Measurements from ENCODE around the gene MACROD2. TPM values are rescaled to one million over a fixed set of nuclear protein-coding genes. Genes with fewer than 3 reads are reported as not detected.
A peak's percentile ranks its signal among the peaks of the same experiment; 100 is the strongest.

MACROD2 gene
- total RNA-seq, 2 donors from 2014 or later, result not detected

DNA sequence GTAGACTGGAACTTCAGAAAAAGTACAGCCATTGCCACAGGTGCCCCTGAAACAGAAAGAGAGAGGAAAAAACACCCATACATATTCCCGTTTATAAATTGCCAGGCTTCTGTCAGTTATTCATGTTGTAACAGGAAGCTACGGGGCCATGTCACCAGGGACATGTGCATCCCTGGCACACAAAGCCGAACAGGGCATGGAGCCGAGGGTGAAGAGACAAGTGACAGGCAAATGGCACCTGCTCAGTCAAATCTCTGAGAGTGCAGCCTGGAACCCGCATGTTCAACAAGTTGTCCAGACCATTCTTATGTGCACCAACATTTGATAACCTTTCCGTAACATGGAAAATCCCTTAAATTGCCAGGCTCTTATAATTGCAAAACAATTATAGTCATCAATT, 1837.2 kb downstream of the MACROD2 start:
- Mint-ChIP-seq H3K27me3 (ENCODE audit: low read depth) (no peaks in the 10 kb centered on the region), H3K27ac (no peak overlapping the region), H3K4me3 (no peak overlapping the region), H3K9me3 (peaks cover 3% of the 10 kb centered on the region in 2 donors), H3K4me1 (ENCODE audit: low read depth) (no peaks in the 10 kb centered on the region), H3K36me3 (ENCODE audit: insufficient read depth in 2 of 2) (no peaks in the 10 kb centered on the region)
- DNase-seq, result no peak
- no peak for ATAC-seq (replicated peaks in 1 of 2)

DNA sequence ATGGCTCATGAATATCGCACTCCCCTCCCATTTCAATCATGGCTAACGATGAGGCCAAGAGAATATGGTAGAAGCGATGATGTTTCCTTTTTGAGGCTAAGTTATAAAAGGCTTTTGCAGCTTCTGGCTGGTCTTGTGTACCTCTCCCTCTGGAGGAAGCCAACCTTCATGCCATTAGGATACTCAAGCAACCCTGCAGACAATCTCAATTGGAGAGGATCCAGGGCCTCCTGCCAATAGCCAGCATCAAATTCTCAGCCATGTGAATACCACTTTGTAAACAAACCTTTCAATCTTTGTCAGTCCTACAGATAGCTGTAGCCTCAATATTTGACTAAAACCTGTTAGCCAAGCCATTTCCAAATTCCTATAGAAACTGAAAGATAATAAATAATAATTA, 1839.5 kb downstream of the MACROD2 start:
- Mint-ChIP-seq H3K27me3 (ENCODE audit: low read depth) (no peaks in the 10 kb centered on the region), H3K4me1 (ENCODE audit: low read depth) (no peaks in the 10 kb centered on the region), H3K36me3 (ENCODE audit: insufficient read depth in 2 of 2) (no peaks in the 10 kb centered on the region), H3K4me3 (no peak overlapping the region), H3K27ac (no peak overlapping the region), H3K9me3 (peaks cover 2 to 3% of the 10 kb centered on the region in 2 donors)
- ATAC-seq (replicated peaks in 1 of 2) (no peak), DNase-seq (no peak)

DNA sequence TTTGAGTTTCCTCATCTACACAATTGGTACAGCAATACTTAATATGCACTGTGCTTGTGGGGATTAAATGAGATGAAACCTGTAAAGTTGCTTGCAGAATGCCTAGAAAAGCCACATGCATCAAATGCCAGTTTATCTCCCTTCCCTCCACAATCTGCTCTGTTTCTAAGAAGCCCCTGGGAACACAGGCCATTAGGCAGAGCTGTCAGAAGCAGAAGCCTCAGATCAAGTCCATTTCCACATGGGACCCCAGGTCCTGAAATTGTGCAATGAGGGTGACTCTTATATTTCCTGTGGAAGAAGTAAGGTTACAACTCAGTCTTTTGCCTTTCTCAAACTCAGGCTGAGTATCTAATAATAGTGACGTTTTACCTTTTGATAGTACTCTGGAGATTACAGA, 1840.5 kb downstream of the MACROD2 start:
- ATAC-seq (replicated peaks in 1 of 2) (no peak), DNase-seq (no peak)
- H3K9me3 Mint-ChIP-seq, result peaks cover 2 to 3% of the 10 kb centered on the region in 2 donors
- no peaks in the 10 kb centered on the region for H3K27me3 Mint-ChIP-seq (ENCODE audit: low read depth)
- no peak overlapping the region for H3K27ac Mint-ChIP-seq
- no peak overlapping the region for H3K4me3 Mint-ChIP-seq
- no peaks in the 10 kb centered on the region for H3K36me3 Mint-ChIP-seq (ENCODE audit: insufficient read depth in 2 of 2)
- no peaks in the 10 kb centered on the region for H3K4me1 Mint-ChIP-seq (ENCODE audit: low read depth)

DNA sequence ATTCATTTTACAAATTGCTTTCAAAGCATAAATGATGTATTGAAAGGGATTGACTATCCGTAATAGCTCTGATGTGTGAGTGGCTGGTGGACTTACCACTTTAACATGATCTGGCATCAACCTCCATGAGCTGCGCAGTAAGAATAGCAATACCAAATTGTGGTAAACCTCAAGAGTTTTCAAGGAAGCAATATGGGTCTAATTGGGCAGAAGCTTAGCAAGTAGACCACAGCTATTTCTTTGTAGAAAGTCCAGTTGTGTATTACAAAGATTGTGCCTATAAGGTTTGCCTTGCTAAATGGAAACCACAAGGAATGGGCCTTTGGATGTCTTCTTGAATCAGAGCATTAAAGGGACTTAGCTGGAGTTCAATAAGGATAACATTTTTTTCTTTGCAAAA, 1841.3 kb downstream of the MACROD2 start:
- no peak for ATAC-seq (replicated peaks in 1 of 2)
- Mint-ChIP-seq H3K4me1 (ENCODE audit: low read depth) (no peaks in the 10 kb centered on the region), H3K27ac (no peak overlapping the region), H3K4me3 (no peak overlapping the region), H3K9me3 (peaks cover 0 to 7% of the 10 kb centered on the region in 2 donors), H3K27me3 (ENCODE audit: low read depth) (no peaks in the 10 kb centered on the region), H3K36me3 (ENCODE audit: insufficient read depth in 2 of 2) (no peaks in the 10 kb centered on the region)
- no peak for DNase-seq

DNA sequence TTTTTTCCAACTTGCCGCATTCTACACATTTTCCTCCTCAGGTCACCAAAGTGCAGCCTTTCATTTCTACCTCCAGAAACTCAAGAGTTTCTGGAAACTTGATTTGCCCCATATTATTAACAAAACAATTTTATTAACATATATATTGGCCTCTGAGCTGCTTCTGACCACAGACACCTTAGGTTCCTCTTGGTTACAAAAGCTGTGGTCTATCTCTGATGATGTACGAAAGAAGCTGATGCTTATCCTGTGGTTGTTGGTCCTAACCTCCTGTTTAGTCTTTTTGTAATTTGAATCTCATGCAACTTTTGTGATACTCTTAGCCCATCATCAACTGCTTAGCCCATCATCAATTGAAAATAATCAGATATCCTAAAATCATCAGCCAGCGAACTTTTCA, 1842.2 kb downstream of the MACROD2 start:
- Mint-ChIP-seq H3K36me3 (ENCODE audit: insufficient read depth in 2 of 2) (no peaks in the 10 kb centered on the region), H3K27ac (no peak overlapping the region), H3K4me1 (ENCODE audit: low read depth) (no peaks in the 10 kb centered on the region), H3K27me3 (ENCODE audit: low read depth) (no peaks in the 10 kb centered on the region), H3K4me3 (no peak overlapping the region), H3K9me3 (peaks cover 0 to 9% of the 10 kb centered on the region in 2 donors)
- ATAC-seq (replicated peaks in 1 of 2) (no peak), DNase-seq (no peak)

DNA sequence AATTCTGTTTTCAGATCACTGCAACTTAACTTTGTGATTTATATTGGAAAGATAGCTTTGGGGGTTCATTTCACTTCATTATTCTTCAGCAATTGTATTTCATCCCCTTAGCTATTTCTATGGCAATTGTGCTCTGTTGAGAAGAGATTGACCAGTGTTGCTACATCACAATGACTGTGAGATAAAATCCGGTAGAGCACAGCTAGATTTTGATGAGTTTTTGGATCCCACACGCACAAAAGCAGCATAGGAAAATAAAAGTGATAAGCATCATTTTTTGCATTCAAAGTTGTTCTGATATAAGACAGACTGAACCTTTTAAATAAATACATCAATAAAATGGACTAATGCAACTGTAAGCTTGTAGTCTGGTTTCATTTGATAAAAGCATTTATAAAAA, 1843.2 kb downstream of the MACROD2 start:
- Mint-ChIP-seq H3K4me1 (ENCODE audit: low read depth) (no peaks in the 10 kb centered on the region), H3K36me3 (ENCODE audit: insufficient read depth in 2 of 2) (no peaks in the 10 kb centered on the region), H3K9me3 (peaks cover 0 to 9% of the 10 kb centered on the region in 2 donors), H3K4me3 (no peak overlapping the region), H3K27ac (no peak overlapping the region), H3K27me3 (ENCODE audit: low read depth) (no peaks in the 10 kb centered on the region)
- ATAC-seq (replicated peaks in 1 of 2) (no peak), DNase-seq (no peak)

DNA sequence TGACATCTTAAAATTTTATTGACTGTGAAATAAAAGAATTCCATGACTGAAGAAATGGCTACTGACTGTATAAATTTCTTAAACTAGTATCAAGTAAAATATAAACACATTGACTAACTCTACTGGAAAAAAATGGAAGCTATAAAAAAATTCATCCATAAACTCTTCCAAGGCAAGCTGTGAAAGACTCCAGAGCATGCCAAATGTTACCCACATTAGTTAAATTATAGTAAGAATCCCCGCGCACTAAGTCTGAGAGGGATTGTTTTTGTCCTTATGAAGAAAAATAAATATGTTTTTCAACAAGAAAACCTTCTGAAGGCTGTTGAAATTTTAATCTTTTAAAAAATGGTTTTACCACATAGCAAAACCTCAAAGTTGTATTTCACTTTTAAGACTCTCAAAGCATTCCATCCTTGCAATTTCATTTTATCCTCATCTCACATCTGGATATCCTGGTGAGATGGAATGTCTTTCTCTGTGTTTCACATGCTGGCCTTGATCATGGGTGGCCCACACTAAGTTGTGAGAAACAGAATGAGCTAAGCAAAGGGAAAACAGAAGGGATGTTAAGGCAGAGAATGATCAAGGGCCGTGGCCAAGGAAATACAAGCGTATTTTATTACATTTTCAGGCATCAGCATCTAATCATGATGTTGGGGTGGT, 1845.5 kb downstream of the MACROD2 start:
- Mint-ChIP-seq H3K36me3 (ENCODE audit: insufficient read depth in 2 of 2) (no peaks in the 10 kb centered on the region), H3K4me1 (ENCODE audit: low read depth) (no peaks in the 10 kb centered on the region), H3K4me3 (no peak overlapping the region), H3K27ac (no peak overlapping the region), H3K27me3 (ENCODE audit: low read depth) (no peaks in the 10 kb centered on the region), H3K9me3 (peaks cover 3 to 9% of the 10 kb centered on the region in 2 donors)
- no peak for ATAC-seq (replicated peaks in 1 of 2)
- no peak for DNase-seq

DNA sequence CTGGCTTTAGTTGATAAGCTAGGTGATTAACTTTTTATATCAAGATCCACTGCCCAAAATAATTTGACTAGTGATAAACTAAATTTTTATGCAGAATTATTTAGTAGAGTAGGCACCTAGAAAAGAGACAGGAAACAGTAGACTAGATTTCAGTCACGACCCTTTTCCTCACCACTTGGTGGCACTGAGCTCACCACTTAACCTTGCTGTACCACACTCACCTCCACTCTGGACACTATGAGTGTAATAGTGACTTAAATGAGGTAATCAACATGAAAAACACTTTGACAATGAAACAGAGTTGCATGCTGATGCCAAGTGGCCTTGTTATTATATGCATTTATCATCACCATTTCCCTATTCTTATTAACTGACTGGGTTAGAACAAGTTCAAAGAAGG, 1847.6 kb downstream of the MACROD2 start:
- Mint-ChIP-seq H3K9me3 (peaks cover 4 to 9% of the 10 kb centered on the region in 2 donors), H3K4me1 (ENCODE audit: low read depth) (no peaks in the 10 kb centered on the region), H3K36me3 (ENCODE audit: insufficient read depth in 2 of 2) (no peaks in the 10 kb centered on the region), H3K4me3 (no peak overlapping the region), H3K27me3 (ENCODE audit: low read depth) (no peaks in the 10 kb centered on the region), H3K27ac (no peak overlapping the region)
- DNase-seq (no peak), ATAC-seq (replicated peaks in 1 of 2) (peak in 1 of 2 donors; percentile 25)

DNA sequence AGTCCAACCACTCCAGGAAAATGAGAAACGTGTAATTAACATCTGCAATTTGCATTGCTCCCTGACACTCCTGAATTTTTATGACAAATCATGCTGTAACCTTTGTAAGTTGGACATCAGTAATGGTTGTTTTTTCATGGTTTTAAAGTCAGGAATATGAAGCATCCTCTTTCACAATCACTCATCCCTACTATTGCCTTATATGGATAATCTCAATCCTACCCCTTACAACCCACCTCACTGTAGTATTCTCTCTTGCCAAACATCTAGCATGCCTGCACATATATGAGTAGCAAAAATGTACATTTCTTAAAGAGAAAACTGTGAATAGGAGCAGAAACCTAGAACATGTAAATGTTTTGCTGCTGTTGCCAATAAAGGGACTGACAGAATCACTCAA, 1848.5 kb downstream of the MACROD2 start:
- ATAC-seq (replicated peaks in 1 of 2) (no peak), DNase-seq (no peak)
- Mint-ChIP-seq H3K27me3 (ENCODE audit: low read depth) (no peaks in the 10 kb centered on the region), H3K27ac (no peak overlapping the region), H3K36me3 (ENCODE audit: insufficient read depth in 2 of 2) (no peaks in the 10 kb centered on the region), H3K4me3 (no peak overlapping the region), H3K4me1 (ENCODE audit: low read depth) (no peaks in the 10 kb centered on the region), H3K9me3 (peaks cover 4 to 9% of the 10 kb centered on the region in 2 donors)

DNA sequence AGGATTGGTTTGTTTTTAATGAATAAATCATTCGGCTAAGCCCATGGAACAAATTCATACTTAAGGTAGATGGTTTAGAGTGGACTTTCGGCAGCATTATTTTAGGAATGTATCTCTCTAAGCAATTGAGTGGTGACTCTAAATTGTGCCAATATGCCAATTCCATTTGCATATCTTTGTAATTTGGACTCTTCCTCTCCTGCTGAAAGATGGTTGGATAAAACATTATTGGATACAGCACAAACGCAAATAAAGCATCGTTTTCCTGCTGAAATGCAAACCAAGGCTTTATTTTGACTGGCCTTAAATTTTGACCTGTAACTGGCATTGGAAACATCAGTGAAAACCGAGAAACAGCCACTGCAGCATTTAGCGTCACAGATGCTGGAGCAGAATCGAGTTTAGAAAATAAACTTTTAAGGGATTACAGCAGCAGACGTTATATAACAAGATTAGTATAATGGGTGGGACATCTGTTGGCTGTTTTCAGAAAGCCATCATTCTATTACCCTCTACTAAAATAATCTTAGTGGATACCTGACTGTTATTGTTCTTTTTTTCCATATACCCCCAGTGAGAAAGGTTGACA, 1852.0 kb downstream of the MACROD2 start:
- Mint-ChIP-seq H3K27me3 (ENCODE audit: low read depth) (no peaks in the 10 kb centered on the region), H3K36me3 (ENCODE audit: insufficient read depth in 2 of 2) (no peaks in the 10 kb centered on the region), H3K9me3 (peaks cover 6 to 9% of the 10 kb centered on the region in 2 donors), H3K27ac (no peak overlapping the region), H3K4me1 (ENCODE audit: low read depth) (no peaks in the 10 kb centered on the region), H3K4me3 (no peak overlapping the region)
- no peak for ATAC-seq (replicated peaks in 1 of 2)
- no peak for DNase-seq

DNA sequence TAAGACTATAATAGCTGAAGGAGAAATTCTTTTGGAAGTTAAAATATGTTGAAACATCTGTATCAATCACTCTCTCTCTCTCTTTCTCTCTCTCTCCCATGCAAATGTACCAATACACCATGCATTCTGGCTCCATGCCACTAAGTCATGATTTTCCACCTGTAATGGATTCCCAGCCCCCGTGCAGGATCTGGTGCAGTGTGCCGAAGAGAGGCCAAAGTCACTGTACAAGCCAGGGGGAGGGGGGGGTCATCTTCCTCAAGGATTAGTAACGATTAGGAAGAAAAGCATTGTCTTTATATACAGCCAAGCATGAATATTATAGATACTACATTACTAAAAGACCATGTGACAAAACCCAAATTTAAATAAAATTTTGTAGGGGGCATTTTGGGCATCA, 1852.8 kb downstream of the MACROD2 start:
- ATAC-seq (replicated peaks in 1 of 2), result no peak
- H3K4me1 Mint-ChIP-seq (ENCODE audit: low read depth), result no peaks in the 10 kb centered on the region

DNA sequence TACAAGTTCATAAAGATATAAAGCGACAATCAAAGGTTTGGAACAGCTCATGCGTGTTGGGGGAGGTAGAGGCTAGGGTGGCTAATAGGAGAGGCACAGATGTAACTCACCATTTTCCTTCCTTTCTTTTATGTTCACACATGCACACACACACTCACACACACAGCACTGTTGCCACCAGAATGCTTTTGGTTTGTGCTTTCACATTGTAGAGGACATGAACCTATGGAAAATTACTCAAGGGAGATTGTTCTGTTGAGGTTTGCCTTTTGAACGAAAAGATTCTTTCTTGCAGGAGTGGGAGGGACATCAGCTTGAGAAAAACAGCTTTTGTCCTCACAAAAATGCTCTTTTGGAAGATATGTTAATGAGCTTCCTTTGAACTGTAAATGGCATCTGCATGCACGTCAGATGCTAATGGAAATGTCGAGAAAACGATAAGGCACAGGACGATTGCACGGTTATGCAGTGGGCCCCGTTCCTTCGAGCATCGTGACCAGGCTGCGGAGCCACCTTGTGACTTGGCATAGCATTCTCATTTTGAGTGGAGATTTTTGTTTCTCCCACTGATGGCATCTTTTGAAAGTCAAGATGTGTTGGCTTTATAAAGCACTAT, 1853.8 kb downstream of the MACROD2 start:
- Mint-ChIP-seq H3K27me3 (ENCODE audit: low read depth) (no peaks in the 10 kb centered on the region), H3K4me3 (no peak overlapping the region), H3K27ac (no peak overlapping the region), H3K36me3 (ENCODE audit: insufficient read depth in 2 of 2) (no peaks in the 10 kb centered on the region), H3K4me1 (ENCODE audit: low read depth) (no peaks in the 10 kb centered on the region), H3K9me3 (peaks cover 9 to 12% of the 10 kb centered on the region in 2 donors)
- no peak for ATAC-seq (replicated peaks in 1 of 2)
- no peak for DNase-seq

More for the DNA sequence above, 1852.8 kb downstream of the MACROD2 start:
- Mint-ChIP-seq H3K27ac (no peak overlapping the region), H3K27me3 (ENCODE audit: low read depth) (no peaks in the 10 kb centered on the region), H3K9me3 (peaks cover 6 to 9% of the 10 kb centered on the region in 2 donors), H3K36me3 (ENCODE audit: insufficient read depth in 2 of 2) (no peaks in the 10 kb centered on the region), H3K4me3 (no peak overlapping the region)
- DNase-seq, result no peak

DNA sequence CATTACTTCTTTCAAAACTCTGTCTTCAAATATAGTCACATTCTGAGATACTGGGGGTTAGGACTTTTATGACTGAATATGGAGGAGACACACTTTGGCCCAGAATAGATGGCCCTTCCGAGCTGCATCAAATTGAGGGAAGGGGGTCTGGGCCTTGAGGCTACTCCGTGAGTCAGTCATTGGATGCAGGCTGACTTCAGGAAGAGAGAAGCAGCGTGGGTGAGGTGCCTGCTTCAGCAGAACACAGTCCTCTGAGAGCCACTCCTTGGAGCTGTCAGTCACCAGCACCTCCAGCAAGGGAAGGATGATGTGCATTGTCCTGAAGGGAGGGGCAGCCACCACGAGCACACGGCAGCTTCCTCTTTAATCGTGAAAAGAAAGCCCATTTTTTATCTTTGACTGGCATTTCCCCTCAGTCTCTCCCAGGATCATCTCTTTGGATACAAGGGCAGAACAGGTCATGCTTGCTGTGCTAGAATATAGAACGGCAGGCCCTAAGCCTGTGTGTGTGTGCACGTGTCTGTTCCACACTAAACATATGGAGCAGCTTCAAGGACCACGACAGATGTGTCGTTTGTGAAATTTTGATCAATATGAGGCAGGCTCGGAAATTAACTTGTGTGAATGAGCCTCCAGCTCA, 1856.4 kb downstream of the MACROD2 start:
- ATAC-seq (replicated peaks in 1 of 2), result no peak
- H3K36me3 Mint-ChIP-seq (ENCODE audit: insufficient read depth in 2 of 2), result no peaks in the 10 kb centered on the region
- DNase-seq, result no peak
- H3K9me3 Mint-ChIP-seq, result peaks cover 7 to 9% of the 10 kb centered on the region in 2 donors
- H3K4me3 Mint-ChIP-seq, result no peak overlapping the region
- no peaks in the 10 kb centered on the region for H3K27me3 Mint-ChIP-seq (ENCODE audit: low read depth)
- no peaks in the 10 kb centered on the region for H3K4me1 Mint-ChIP-seq (ENCODE audit: low read depth)
- no peak overlapping the region for H3K27ac Mint-ChIP-seq

Measured in activated T-cell treated with anti-CD3 and anti-CD28 coated beads, Interleukin-2, amount 50 U/mL, for 72 hours (primary cell).